ENCODE measurements around the gene LSM10. TPM values are rescaled to one million over a fixed set of nuclear protein-coding genes. Genes with fewer than 3 reads are reported as not detected.
A peak's percentile ranks its signal among the peaks of the same experiment; 100 is the strongest.

Gene LSM10
- total and polyA plus RNA-seq, 2 experiments from 2014 or later, result 20.6 to 75.7 TPM

DNA sequence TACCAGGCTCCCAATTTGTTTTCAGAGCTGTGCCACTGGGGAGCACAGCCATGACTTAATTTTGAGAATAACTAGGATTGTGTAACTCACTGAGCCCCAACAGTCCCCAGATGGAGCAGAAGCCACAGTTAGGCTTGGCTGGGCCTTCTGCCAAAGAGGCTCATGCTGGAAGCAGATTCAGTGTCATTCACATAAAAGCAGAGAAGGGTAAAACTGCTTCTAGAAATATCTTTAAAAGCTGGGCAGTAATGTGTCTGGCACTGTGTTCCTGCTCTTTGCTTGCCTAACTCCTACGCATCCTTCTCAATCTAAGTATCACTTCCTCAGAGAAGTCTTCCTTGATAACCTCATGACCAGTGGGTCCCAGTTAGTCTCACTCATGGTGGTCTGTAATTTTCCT lies 32.3 kb downstream of the LSM10 start:
- H3K27me3 ChIP-seq, result no peaks in the 10 kb centered on the region
- no peaks in the 10 kb centered on the region for H3K4me1 ChIP-seq (ENCODE audit: low read depth)
- H3K9me3 ChIP-seq (ENCODE audit: low read depth), result no peaks in the 10 kb centered on the region
- DNase-seq (ENCODE audit: low read depth in 1 of 2, low spot score in 1 of 2), result peak in 1 of 2 donors; percentile 74
- H3K36me3 ChIP-seq, result no peaks in the 10 kb centered on the region
- TF ChIP-seq, protein P1, sequence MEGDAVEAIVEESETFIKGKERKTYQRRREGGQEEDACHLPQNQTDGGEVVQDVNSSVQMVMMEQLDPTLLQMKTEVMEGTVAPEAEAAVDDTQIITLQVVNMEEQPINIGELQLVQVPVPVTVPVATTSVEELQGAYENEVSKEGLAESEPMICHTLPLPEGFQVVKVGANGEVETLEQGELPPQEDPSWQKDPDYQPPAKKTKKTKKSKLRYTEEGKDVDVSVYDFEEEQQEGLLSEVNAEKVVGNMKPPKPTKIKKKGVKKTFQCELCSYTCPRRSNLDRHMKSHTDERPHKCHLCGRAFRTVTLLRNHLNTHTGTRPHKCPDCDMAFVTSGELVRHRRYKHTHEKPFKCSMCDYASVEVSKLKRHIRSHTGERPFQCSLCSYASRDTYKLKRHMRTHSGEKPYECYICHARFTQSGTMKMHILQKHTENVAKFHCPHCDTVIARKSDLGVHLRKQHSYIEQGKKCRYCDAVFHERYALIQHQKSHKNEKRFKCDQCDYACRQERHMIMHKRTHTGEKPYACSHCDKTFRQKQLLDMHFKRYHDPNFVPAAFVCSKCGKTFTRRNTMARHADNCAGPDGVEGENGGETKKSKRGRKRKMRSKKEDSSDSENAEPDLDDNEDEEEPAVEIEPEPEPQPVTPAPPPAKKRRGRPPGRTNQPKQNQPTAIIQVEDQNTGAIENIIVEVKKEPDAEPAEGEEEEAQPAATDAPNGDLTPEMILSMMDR (IDR thresholded peaks at IDR 0.05; ENCODE audit: low read depth, low read length), result no peak
- H3K4me3 ChIP-seq, result no peak overlapping the region
- H3K27ac ChIP-seq, result no peak overlapping the region

DNA sequence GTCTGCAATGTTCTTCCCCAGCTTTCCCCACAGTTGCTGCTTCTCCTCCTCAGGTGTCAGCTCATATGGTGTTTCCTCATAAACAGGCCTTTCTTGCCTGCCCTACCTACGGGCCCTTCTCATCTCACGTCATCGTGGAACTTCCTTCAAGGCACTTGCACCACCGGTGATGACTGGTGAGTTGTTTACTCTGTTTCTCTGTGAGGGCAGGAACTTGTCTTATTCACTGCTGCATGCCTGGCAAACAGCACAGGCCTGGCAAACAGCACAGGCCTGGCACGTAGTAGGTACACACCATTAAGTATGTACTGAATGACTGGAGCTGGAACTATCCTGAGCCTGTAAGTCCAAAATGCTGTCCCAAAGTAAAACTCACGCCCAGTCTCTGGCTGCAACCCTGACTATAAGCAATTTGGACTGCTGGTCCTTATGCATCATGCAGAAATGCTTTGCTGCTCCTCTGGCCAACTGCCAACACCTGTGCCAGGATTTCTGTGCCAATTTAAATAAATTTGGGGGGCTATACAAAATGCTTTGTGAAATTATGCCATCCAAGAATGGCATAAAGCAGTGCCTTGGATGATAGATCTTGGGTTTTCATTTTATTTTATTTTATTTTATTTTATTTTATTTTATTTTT lies 37.7 kb downstream of the LSM10 start:
- Histone ChIP-seq H3K27ac (no peak overlapping the region), H3K36me3 (peaks cover 11% of the 10 kb centered on the region), H3K4me3 (no peak overlapping the region)

DNA sequence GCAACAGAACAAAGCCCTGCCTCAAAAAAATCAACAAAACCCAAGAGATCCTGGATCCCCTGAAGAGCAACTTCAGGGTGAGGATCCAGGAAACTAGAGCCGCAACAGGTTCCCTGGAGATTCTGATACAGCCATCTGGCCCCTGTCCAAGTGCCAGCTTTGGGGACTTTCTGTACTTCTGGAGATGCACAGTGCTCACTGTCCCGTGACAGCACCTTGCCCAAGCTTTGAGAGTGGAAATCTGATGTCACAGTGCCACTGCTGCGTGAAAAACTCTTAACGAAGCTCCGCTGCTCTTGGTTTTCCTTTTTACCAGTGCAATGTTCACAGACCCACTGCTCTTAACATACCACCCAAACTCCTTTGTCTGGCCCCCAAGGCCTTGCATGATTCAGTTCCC lies 38.3 kb downstream of the LSM10 start:
- no peak overlapping the region for H3K4me3 ChIP-seq
- no peak for DNase-seq (ENCODE audit: low read depth in 1 of 2, low spot score in 1 of 2)
- no peaks in the 10 kb centered on the region for H3K27me3 ChIP-seq
- no peak overlapping the region for H3K27ac ChIP-seq
- TF ChIP-seq, protein P1 (IDR thresholded peaks at IDR 0.05; ENCODE audit: low read depth, low read length), result no peak
- no peaks in the 10 kb centered on the region for H3K9me3 ChIP-seq (ENCODE audit: low read depth)
- H3K4me1 ChIP-seq (ENCODE audit: low read depth), result no peaks in the 10 kb centered on the region
- H3K36me3 ChIP-seq, result peaks cover 13% of the 10 kb centered on the region

More for the DNA sequence above, 37.7 kb downstream of the LSM10 start:
- no peaks in the 10 kb centered on the region for H3K9me3 ChIP-seq (ENCODE audit: low read depth)
- H3K27me3 ChIP-seq, result no peaks in the 10 kb centered on the region
- DNase-seq (ENCODE audit: low read depth in 1 of 2, low spot score in 1 of 2), result no peak
- TF ChIP-seq, protein P1 (IDR thresholded peaks at IDR 0.05; ENCODE audit: low read depth, low read length), result no peak
- H3K4me1 ChIP-seq (ENCODE audit: low read depth), result no peaks in the 10 kb centered on the region

DNA sequence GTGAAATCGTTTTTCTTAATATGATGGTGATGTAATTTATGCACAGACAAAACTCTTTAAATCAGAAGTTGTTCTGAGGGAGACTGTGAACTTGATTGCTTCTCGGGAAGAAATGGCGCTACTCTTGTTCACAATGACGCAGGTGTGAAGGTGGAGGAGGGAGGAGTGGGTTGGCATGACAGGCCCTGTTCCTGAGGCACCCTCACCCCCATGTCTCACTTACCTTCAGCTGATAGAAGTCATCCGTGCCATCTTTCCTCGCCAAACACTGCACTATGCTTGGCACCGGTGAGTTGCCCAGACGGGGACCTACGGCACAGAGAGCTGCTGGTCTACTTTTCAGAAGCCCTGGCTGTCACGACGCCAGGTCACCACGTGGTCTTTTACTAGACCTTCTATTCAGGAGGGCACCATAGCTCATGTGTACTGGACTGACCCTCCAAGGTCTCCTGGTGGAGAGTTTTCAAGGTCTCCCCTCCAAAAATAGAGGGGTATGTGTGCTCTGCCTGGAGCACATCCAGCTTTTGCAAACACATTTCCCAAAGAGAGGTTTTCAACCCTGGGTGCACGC lies 39.1 kb downstream of the LSM10 start:
- no peaks in the 10 kb centered on the region for H3K4me1 ChIP-seq (ENCODE audit: low read depth)
- no peaks in the 10 kb centered on the region for H3K27me3 ChIP-seq
- peaks cover 17% of the 10 kb centered on the region for H3K36me3 ChIP-seq
- H3K4me3 ChIP-seq, result no peak overlapping the region
- H3K27ac ChIP-seq, result no peak overlapping the region
- H3K9me3 ChIP-seq (ENCODE audit: low read depth), result no peaks in the 10 kb centered on the region
- TF ChIP-seq, protein P1 (IDR thresholded peaks at IDR 0.05; ENCODE audit: low read depth, low read length), result no peak
- DNase-seq (ENCODE audit: low read depth in 1 of 2, low spot score in 1 of 2), result no peak

DNA sequence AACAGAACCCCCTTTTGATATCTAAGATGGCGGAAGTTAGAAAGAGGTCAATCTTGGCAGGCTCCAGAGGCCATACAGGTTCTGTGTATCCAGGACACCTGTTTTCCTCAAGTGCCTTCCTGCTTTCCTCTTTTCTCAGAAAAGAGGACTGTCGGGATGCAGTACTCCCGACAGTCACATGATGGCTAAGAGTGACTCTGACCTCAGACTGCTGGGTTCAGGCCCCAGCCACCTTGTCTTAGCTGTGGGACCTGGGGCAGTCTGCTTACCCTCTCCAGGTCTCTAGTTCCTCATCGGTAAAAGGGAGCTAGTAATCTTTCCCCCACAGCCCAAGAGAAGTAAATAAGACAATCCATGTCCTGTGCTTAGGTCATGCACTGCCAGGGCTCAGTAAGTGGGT lies 41.9 kb downstream of the LSM10 start:
- H3K27me3 ChIP-seq, result no peaks in the 10 kb centered on the region
- TF ChIP-seq, protein P1 (IDR thresholded peaks at IDR 0.05; ENCODE audit: low read depth, low read length), result no peak
- no peak overlapping the region for H3K27ac ChIP-seq
- H3K4me3 ChIP-seq, result no peak overlapping the region
- no peaks in the 10 kb centered on the region for H3K9me3 ChIP-seq (ENCODE audit: low read depth)
- DNase-seq (ENCODE audit: low read depth in 1 of 2, low spot score in 1 of 2), result no peak
- peaks cover 18% of the 10 kb centered on the region for H3K36me3 ChIP-seq
- no peaks in the 10 kb centered on the region for H3K4me1 ChIP-seq (ENCODE audit: low read depth)

All from cardiac muscle cell (in vitro differentiated cells and primary cell).